PC-3 (cell line): ENCODE measurements around the gene SSTR5. TPM values are rescaled to one million over a fixed set of nuclear protein-coding genes. Genes with fewer than 3 reads are reported as not detected.

Experiments
- ATAC-seq: fragments of 200-7000 bp; cut with Tn5 transposase; 2 replicates; pipeline ENCODE4 v1.9.1; 2020; ENCODE audit warnings: mild to moderate bottlenecking, moderate library complexity
- BruUV-seq: library from RNA; stranded (reverse); fragments of 400-500 nt; replicated peaks from 2 replicates; lab custom pipeline; 2021; lab: Mats Ljungman, UMichigan
- CTCF ChIA-PET: fragments of 300-600 bp; sonication (Branson Sonifier 250); formaldehyde crosslinking; loops from one replicate; lab custom pipeline; 2022; ENCODE audit warnings: antibody characterized with exemption; lab: Charles Lee
- POLR2A ChIA-PET: fragments of 300-600 bp; sonication (Branson Sonifier 250); formaldehyde crosslinking; loops from one replicate; lab custom pipeline; 2022; ENCODE audit warnings: antibody characterized with exemption; ENCODE audit not compliant: unreplicated experiment; lab: Charles Lee
- DNase-seq: peaks from one replicate; pipeline ENCODE4 v3.0.0-alpha.2; 2015
- H2AFZ ChIP-seq: fragments of 300-600 bp; sonication (generic); 2 replicates; pipeline ENCODE4 v1.6.0; 2016; ENCODE audit warnings: antibody characterized with exemption, low read length
- H3F3A ChIP-seq: fragments of 300-600 bp; sonication (generic); one replicate; pipeline ENCODE4 v1.6.0; 2017; ENCODE audit warnings: antibody characterized with exemption, low read length, control low read depth, mild to moderate bottlenecking; ENCODE audit not compliant: unreplicated experiment
- H3K27ac ChIP-seq: fragments of 300-600 bp; sonication (generic); 2 replicates; pipeline ENCODE4 v1.5.1; 2016; ENCODE audit warnings: mild to moderate bottlenecking, low read length
- H3K27me3 ChIP-seq: fragments of 300-600 bp; sonication (generic); 2 replicates; pipeline ENCODE4 v1.6.1; 2016; ENCODE audit warnings: low read length, mixed read lengths
- H3K36me3 ChIP-seq: fragments of 300-600 bp; sonication (generic); 2 replicates; pipeline ENCODE4 v1.6.1; 2016; ENCODE audit warnings: low read depth, mixed run types, low read length, mixed read lengths
- H3K4me1 ChIP-seq: fragments of 300-600 bp; sonication (generic); 2 replicates; pipeline ENCODE4 v1.5.1; 2016; ENCODE audit warnings: low read length; ENCODE audit not compliant: insufficient read depth
- H3K4me2 ChIP-seq: fragments of 300-600 bp; sonication (generic); 2 replicates; pipeline ENCODE4 v1.6.0; 2016; ENCODE audit warnings: low read length
- H3K4me3 ChIP-seq: fragments of 300-600 bp; sonication (generic); 2 replicates; pipeline ENCODE4 v1.5.1; 2016; ENCODE audit warnings: mild to moderate bottlenecking, low read length, mixed read lengths
- H3K79me2 ChIP-seq: fragments of 300-600 bp; sonication (generic); 2 replicates; pipeline ENCODE4 v1.6.1; 2017; ENCODE audit warnings: low read length, mixed read lengths
- H3K9ac ChIP-seq: fragments of 300-600 bp; sonication (generic); 2 replicates; pipeline ENCODE4 v1.6.0; 2016; ENCODE audit warnings: mild to moderate bottlenecking, low read length
- H3K9me2 ChIP-seq: fragments of 300-600 bp; sonication (generic); replicated peaks from 2 replicates; pipeline ENCODE4 v1.6.1; 2016; ENCODE audit warnings: mixed run types, low read length, mixed read lengths
- H3K9me3 ChIP-seq: fragments of 300-600 bp; sonication (generic); 2 replicates; pipeline ENCODE4 v1.6.1; 2016; ENCODE audit warnings: low read length, mixed read lengths
- H4K20me1 ChIP-seq: fragments of 300-600 bp; sonication (generic); 2 replicates; pipeline ENCODE4 v1.6.1; 2016; ENCODE audit warnings: low read length, mixed read lengths
- EZH2 ChIP-seq: fragments of 300-600 bp; sonication (generic); IDR thresholded peaks from one replicate; pipeline ENCODE4 v1.6.1; 2017; ENCODE audit warnings: antibody characterized with exemption, mild to moderate bottlenecking, low read length; ENCODE audit not compliant: unreplicated experiment
- EZH2phosphoT487 ChIP-seq: fragments of 300-600 bp; sonication (generic); IDR thresholded peaks from 2 replicates; pipeline ENCODE4 v1.6.1; 2018; ENCODE audit warnings: mild to moderate bottlenecking, antibody characterized with exemption, low read length, borderline replicate concordance
- intact Hi-C: fragments of 100-400 bp; cut with micrococcal nuclease; formaldehyde crosslinking; loops from 2 replicates; pipeline ENCODE4 v1.9.0; 2023
- total RNA-seq: library from RNA; depleted of rRNA; stranded (reverse); fragments of >200 nt; gene quantifications from 2 replicates; pipeline ENCODE4 v1.2.3, GENCODE V29; 2014
- TF ChIP-seq, protein P1 (sequence below): fragments of 300-600 bp; sonication (generic); conservative IDR thresholded peaks from 2 replicates; pipeline ENCODE4 v1.5.1; 2017; ENCODE audit warnings: antibody characterized with exemption, low read depth, mild to moderate bottlenecking, low read length

The SSTR5 gene
- total RNA-seq, 1 experiment from 2014 or later = 0.51 TPM

DNA sequence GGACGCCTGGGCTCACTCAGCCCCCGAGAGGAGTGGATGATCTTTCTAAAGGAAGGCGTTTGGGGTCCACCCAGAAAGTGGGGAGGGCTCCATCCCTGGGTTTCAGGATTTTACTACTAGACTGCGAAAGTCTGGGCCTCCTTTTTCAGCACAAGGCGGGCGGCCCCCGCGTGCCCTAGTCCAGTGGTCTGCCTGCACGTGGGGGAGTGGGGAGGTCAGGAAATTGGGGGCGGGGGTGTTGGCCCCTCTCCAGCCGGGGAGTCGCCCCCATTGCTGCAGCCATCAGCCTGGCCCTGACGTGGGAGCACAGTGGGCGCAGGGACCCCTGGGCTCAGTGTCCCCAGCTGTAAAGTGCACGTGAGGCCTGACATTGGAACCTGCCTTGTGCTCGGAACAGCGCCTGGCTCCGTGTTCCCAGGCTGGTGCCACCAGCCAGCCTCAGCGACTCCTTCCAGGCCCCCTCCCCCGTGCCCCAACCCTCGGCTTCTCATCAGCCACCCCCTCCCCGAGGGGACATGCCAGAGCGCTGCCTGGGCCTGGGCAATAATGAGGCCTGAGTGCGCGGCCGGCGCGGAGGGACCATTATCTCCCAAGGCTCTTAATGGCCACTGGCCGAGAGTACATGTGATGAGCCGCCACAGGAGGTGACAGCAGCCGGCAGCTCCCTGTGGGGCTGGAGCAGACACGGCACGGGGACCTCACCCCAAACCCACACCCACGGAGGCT, 25.9 kb downstream of the SSTR5 start:
- CTCF ChIA-PET = no interaction called here
- intact Hi-C loops = no loop called here
- H3F3A ChIP-seq = no peaks in the 10 kb centered on the region

DNA sequence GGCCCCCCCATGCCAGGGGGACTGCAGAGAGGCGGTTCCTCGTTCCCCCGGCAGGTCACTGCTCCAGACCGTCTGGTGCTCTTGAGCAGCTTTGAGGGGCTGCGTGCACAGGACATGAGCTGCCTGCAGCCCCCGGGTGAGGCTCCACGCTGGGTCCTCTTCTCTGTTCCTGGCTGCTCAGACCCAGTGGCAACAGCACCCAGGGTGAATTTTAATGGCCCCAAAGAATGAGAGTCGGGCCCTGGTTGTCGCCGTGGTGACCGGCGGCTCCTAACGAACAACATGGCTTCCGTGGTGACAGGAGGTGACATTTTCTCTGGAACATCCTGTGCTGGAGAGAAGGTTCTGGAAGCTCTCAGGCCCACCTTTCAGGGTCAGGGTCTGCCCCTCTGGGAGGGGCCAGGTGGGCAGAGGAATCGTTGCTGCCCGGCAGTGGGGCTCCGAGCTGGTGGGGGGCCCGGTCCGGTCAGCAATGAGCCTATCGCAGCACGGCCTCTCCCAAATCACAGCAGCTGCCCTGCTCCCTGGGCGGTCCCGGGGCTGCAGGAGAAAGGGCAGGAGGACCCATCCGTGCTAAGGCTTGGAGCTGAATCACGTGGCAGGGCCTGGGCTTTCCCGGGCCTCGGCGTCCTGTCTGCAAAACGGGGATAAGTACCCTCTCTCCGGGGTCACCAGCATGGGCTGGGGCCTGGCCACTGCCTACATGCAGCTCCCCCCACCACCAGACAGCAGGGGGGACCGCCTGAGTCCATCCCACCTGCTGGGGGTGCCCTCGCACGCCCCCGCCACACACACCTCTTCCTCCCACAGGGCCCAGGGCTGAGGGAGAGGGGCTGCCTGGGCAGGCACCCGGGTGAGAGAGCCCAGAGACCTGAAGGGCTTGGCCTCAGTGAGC, 26.9 kb downstream of the SSTR5 start:
- Histone ChIP-seq H3K9me2 (no peaks in the 10 kb centered on the region), H3K9me3 (no peaks in the 10 kb centered on the region), H3K36me3 (no peaks in the 10 kb centered on the region), H3K27me3 (no peaks in the 10 kb centered on the region), H3K79me2 (no peaks in the 10 kb centered on the region), H3K9ac (no peak overlapping the region), H3K4me2 (no peak overlapping the region), H3K4me3 (no peak overlapping the region), H3K4me1 (no peaks in the 10 kb centered on the region; the same call in 1 of the 2 replicates), H3F3A (no peaks in the 10 kb centered on the region), H2AFZ (no peak overlapping the region), H4K20me1 (no peaks in the 10 kb centered on the region), H3K27ac (no peak overlapping the region)
- DNase-seq (no peak), ATAC-seq (no peak)
- TF ChIP-seq EZH2phosphoT487 (no peak), EZH2 (no peak)
- TF ChIP-seq, protein P1, sequence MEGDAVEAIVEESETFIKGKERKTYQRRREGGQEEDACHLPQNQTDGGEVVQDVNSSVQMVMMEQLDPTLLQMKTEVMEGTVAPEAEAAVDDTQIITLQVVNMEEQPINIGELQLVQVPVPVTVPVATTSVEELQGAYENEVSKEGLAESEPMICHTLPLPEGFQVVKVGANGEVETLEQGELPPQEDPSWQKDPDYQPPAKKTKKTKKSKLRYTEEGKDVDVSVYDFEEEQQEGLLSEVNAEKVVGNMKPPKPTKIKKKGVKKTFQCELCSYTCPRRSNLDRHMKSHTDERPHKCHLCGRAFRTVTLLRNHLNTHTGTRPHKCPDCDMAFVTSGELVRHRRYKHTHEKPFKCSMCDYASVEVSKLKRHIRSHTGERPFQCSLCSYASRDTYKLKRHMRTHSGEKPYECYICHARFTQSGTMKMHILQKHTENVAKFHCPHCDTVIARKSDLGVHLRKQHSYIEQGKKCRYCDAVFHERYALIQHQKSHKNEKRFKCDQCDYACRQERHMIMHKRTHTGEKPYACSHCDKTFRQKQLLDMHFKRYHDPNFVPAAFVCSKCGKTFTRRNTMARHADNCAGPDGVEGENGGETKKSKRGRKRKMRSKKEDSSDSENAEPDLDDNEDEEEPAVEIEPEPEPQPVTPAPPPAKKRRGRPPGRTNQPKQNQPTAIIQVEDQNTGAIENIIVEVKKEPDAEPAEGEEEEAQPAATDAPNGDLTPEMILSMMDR = no peak
- POLR2A ChIA-PET = no interaction called here
- intact Hi-C loops = no loop called here
- CTCF ChIA-PET = interaction anchor here (1.3 kb wide), 1 partner anchor 42 kb away, joined by 7 read pairs; no protein-coding TSS in a partner anchor
- BruUV-seq = no TSS peak

More for the DNA sequence above, 25.9 kb downstream of the SSTR5 start:
- DNase-seq (no peak), ATAC-seq (no peak)
- Histone ChIP-seq H3K27me3 (no peaks in the 10 kb centered on the region), H4K20me1 (no peaks in the 10 kb centered on the region), H3K9ac (no peak overlapping the region), H3K4me2 (no peak overlapping the region), H3K9me2 (no peaks in the 10 kb centered on the region), H3K9me3 (no peaks in the 10 kb centered on the region), H3K79me2 (no peaks in the 10 kb centered on the region), H3K4me1 (no peaks in the 10 kb centered on the region; the same call in 1 of the 2 replicates), H2AFZ (no peak overlapping the region), H3K36me3 (no peaks in the 10 kb centered on the region), H3K27ac (no peak overlapping the region), H3K4me3 (no peak overlapping the region)
- TF ChIP-seq EZH2 (no peak), EZH2phosphoT487 (no peak)
- TF ChIP-seq, protein P1 = no peak
- BruUV-seq = no TSS peak
- POLR2A ChIA-PET = no interaction called here
